Gastrocnemius medialis (tissue), 4 donors: Measurements from ENCODE around the gene TAF1C. TPM values are rescaled to one million over a fixed set of nuclear protein-coding genes. Genes with fewer than 3 reads are reported as not detected.

Experiments used
- ATAC-seq, 2 donors: fragments of 150-250 bp; one replicate each; pipeline ENCODE4 v1.9.1; 2016
- DNase-seq, 2 donors: peaks; one replicate each; pipeline ENCODE4 v3.0.0-alpha.2; 2019
- H3K27ac ChIP-seq, 4 donors: fragments of 200-600 bp; sonication (generic); 1 replicate in 1 of 4; 2 replicates in 3 of 4; pipeline ENCODE4 v1.5.1; 2016 to 2018; ENCODE audit warnings: mild to moderate bottlenecking in 2 of 4, moderate library complexity in 1 of 4
- H3K27me3 ChIP-seq, 3 donors: fragments of 200-600 bp; sonication (generic) in 2 of 3; 1 replicate in 1 of 3; 2 replicates in 2 of 3; pipeline versions ENCODE4 v1.5.1 to v1.6.0; 2016 to 2019; ENCODE audit warnings: mild to moderate bottlenecking in 1 of 3, moderate library complexity in 1 of 3
- H3K36me3 ChIP-seq, 2 donors: fragments of 200-600 bp; sonication (generic) in 1 of 2; one replicate each; pipeline ENCODE4 v1.5.1; 2017 to 2018
- H3K4me1 ChIP-seq, 2 donors: fragments of 200-600 bp; sonication (generic) in 1 of 2; one replicate each; pipeline ENCODE4 v1.5.1; 2016 to 2017; ENCODE audit warnings: mild to moderate bottlenecking in 2 of 2
- H3K4me3 ChIP-seq, 4 donors: fragments of 200-600 bp; sonication (generic) in 3 of 4; 1 replicate in 1 of 4; 2 replicates in 3 of 4; pipeline ENCODE4 v1.5.1; 2016 to 2019; ENCODE audit warnings: mild to moderate bottlenecking in 2 of 4
- H3K9me3 ChIP-seq, 3 donors: fragments of 200-600 bp; sonication (generic) in 2 of 3; 1 replicate in 1 of 3; 2 replicates in 2 of 3; pipeline ENCODE4 v1.5.1; 2016 to 2019
- POLR2A ChIP-seq, 2 donors: fragments of 450-650 bp; IDR thresholded peaks; one replicate each; pipeline ENCODE4 v1.6.1; 2017; ENCODE audit warnings: antibody characterized with exemption in 2 of 2, mild to moderate bottlenecking in 2 of 2, moderate library complexity in 2 of 2
- in situ Hi-C, 4 donors: fragments of 200-750 bp; cut with MboI; loops; one replicate each; pipeline versions ENCODE4 v1.15.0 to v1.8.0; 2017; ENCODE audit warnings: low sequenced_read_pairs in 4 of 4
- intact Hi-C: fragments of 100-400 bp; cut with DNase I; formaldehyde crosslinking; loops from one replicate; pipeline ENCODE4 v1.15.1; 2023; ENCODE audit warnings: low total_unique reads
- total RNA-seq, 4 donors: library from RNA; depleted of rRNA; stranded (reverse); fragments of >200 nt; gene quantifications; one replicate each; pipeline versions ENCODE4 v1.1.0 to v1.2.3, GENCODE V29; 2016
- TF ChIP-seq, protein P1 (sequence below), 5 experiments: fragments of 450-650 bp in 3 of 5; fragments of 200-600 bp in 2 of 5; sonication (generic) in 2 of 5; IDR thresholded peaks in 4 of 5; conservative IDR thresholded peaks in 1 of 5; 1 replicate in 4 of 5; 2 replicates in 1 of 5; pipeline ENCODE4 v1.5.1; 2016 to 2019; ENCODE audit warnings: antibody characterized with exemption in 5 of 5, mild to moderate bottlenecking in 3 of 5, moderate library complexity in 3 of 5

TAF1C gene
- total RNA-seq, 4 donors from 2014 or later: 6.8 to 35.5 (median 12.3) TPM

DNA sequence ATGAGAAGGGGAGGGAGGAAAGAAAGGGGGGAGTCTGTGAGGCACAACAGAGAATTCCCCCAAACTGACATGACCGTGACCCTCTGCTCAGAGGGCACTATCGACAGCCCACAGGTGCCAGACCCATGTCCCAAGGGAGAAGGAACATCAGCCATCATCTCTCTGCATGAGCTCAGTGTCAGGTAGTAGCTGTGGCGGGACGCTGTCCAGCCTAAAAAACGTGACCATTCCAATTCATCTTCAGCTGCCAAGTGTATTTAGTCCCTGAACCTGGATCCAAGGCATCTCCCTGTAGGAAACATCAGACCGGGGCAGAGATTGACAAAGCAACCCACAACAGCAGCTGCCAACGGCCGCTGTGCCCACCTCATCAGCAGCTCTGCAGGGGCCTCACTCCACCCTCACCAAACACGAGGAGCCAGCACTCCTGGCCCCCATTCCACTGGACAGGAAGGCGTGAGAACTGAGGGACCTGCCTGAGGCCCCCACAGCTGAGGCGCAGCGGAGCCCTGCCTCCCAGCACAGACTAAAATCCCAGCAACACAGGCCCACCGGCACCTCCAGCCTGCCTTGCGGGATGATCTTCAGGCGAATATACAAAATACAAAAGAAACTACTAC is 8.6 kb downstream of the TAF1C start:
- H3K9me3 ChIP-seq: no peaks in the 10 kb centered on the region
- intact Hi-C loops: no loop called here
- peaks cover 0 to 5% of the 10 kb centered on the region in 2 donors for H3K4me1 ChIP-seq
- TF ChIP-seq POLR2A (IDR thresholded peaks at IDR 0.05): no peak
- TF ChIP-seq, protein P1, sequence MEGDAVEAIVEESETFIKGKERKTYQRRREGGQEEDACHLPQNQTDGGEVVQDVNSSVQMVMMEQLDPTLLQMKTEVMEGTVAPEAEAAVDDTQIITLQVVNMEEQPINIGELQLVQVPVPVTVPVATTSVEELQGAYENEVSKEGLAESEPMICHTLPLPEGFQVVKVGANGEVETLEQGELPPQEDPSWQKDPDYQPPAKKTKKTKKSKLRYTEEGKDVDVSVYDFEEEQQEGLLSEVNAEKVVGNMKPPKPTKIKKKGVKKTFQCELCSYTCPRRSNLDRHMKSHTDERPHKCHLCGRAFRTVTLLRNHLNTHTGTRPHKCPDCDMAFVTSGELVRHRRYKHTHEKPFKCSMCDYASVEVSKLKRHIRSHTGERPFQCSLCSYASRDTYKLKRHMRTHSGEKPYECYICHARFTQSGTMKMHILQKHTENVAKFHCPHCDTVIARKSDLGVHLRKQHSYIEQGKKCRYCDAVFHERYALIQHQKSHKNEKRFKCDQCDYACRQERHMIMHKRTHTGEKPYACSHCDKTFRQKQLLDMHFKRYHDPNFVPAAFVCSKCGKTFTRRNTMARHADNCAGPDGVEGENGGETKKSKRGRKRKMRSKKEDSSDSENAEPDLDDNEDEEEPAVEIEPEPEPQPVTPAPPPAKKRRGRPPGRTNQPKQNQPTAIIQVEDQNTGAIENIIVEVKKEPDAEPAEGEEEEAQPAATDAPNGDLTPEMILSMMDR (IDR thresholded peaks at IDR 0.05 in 4 of 5, conservative IDR thresholded peaks at IDR 0.05 in 1 of 5): no peak
- peaks cover 0 to 47% of the 10 kb centered on the region in 2 donors for H3K36me3 ChIP-seq
- H3K4me3 ChIP-seq: no peak overlapping the region
- no peaks in the 10 kb centered on the region for H3K27me3 ChIP-seq
- DNase-seq (no peak), ATAC-seq (no peak)
- peak overlapping the region; percentile 61 to 81 (median 70) for H3K27ac ChIP-seq
- in situ Hi-C loops: loop anchor here in 3 of 4 donors (10.0 to 25.0 kb wide), 4 partner anchors 91 to 366 kb away; partner anchors contain the start of genes HSBP1 (in 1 of the 3), NECAB2 (in 1 of the 3) and OSGIN1 (in 1 of the 3)

DNA sequence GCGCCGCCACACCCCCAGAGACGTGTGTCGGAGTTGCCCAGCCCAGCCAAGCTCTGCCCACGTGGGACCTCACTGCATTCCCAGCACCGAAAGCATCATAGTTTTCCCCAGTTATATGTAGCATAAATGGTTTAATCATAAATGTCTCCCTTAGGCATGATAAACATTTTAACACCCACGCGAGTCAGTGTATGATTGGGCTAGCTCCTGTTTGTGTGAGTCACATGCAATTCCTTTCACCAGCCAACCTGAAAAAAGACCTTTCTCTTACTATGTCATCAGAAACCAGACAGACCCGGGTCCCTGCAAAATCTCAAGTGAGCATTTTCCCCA is 9.2 kb downstream of the TAF1C start:
- ATAC-seq (no peak), DNase-seq (no peak)
- Histone ChIP-seq H3K36me3 (peaks cover 0 to 41% of the 10 kb centered on the region in 2 donors), H3K4me3 (no peak overlapping the region), H3K9me3 (no peaks in the 10 kb centered on the region), H3K27ac (peak overlapping the region; percentile 61 to 81 (median 70)), H3K4me1 (peaks cover 0 to 5% of the 10 kb centered on the region in 2 donors), H3K27me3 (no peaks in the 10 kb centered on the region)
- in situ Hi-C loops (loop anchor here in 3 of 4 donors (10.0 to 25.0 kb wide), 4 partner anchors 90 to 365 kb away; partner anchors contain the start of genes HSBP1 (in 1 of the 3), NECAB2 (in 1 of the 3) and OSGIN1 (in 1 of the 3)), intact Hi-C loops (no loop called here)
- TF ChIP-seq, protein P1 (IDR thresholded peaks at IDR 0.05 in 4 of 5, conservative IDR thresholded peaks at IDR 0.05 in 1 of 5): no peak
- no peak for TF ChIP-seq POLR2A (IDR thresholded peaks at IDR 0.05)

DNA sequence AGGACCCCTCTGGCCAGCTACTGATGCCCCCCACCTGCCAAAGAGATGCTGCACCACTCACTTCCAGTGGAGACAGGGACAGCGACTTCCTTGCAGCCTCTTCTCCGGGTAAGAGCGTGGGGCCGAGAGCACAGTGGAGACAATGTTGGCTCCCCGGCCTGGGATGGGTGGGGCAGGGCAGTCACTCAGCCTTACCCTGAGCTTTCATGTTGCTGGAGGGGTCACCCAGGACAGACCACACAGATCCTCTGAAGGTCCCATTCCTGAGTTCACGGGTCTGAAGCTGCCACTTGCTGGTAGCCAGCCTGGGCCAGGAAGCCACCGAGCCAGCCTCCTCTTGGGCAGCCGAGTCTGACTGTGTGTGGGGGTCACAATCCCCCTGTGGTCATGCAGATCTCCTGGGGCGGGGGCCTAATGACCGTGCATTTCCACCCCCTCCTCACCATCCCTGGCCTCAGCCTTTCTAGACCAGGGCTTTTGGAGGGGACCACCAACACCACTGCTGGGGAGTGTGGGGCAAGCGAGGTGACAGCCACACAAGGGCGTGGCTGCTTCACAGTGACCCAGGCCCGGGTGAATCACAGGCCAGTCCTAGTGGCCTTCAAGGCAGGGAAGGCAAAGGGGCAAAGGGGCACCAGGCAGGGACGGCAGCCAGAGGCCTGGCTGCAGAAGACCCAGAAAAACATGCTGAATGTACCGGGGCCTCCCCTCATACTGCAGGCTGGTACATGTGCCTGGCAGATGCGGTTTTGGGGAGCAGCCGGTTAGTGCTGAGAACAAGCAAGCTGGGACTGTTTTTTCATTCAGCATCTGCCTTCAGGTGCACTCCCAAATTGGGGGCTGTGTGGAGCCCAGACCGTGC is 10.4 kb downstream of the TAF1C start:
- intact Hi-C loops: no loop called here
- no peaks in the 10 kb centered on the region for H3K9me3 ChIP-seq
- peaks cover 0 to 5% of the 10 kb centered on the region in 2 donors for H3K4me1 ChIP-seq
- peak overlapping the region; percentile 15 to 81 (median 70) for H3K27ac ChIP-seq
- peaks cover 0 to 29% of the 10 kb centered on the region in 2 donors for H3K36me3 ChIP-seq
- no peaks in the 10 kb centered on the region for H3K27me3 ChIP-seq
- no peak overlapping the region for H3K4me3 ChIP-seq
- TF ChIP-seq, protein P1 (IDR thresholded peaks at IDR 0.05 in 4 of 5, conservative IDR thresholded peaks at IDR 0.05 in 1 of 5): no peak
- no peak for TF ChIP-seq POLR2A (IDR thresholded peaks at IDR 0.05)
- DNase-seq: no peak
- ATAC-seq: no peak
- in situ Hi-C loops: loop anchor here in 3 of 4 donors (10.0 to 25.0 kb wide), 4 partner anchors 89 to 364 kb away; partner anchors contain the start of genes HSBP1 (in 1 of the 3), NECAB2 (in 1 of the 3) and OSGIN1 (in 1 of the 3)

DNA sequence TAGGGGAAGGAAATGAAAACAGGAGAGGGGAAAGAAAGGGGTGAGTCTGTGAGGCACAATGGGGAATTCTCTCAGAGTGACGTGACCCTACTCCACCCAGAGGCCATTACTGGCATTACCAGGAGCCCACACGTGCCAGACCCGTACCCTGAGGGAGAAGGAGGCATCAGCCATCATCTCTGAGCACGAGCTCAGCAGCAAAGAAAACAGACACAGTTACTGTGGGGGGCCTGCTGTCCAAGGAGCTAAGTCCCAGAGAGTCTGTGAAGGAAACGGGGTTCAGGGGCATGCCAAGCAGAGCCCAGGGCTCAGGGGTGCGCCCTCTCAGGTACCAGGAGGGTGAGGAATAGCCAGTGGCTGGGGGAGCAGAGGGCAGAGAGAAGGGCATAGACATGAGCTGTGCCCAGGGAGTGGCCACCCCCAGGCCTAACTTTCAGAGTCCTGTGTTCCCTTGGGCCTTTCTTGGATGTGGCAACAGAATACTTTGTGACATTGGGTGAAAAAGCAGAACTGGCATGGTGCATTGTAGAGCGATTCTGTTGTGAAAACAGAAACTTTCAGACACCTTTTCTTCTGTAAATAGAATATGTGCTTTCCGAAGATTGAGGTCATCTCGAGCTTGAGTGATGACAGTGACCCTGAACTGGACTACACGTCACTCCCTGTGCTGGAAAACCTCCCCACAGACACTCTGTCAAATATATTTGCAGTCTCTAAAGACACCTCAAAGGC is 11.3 kb downstream of the TAF1C start:
- in situ Hi-C loops (loop anchor here in 3 of 4 donors (10.0 to 25.0 kb wide), 4 partner anchors 88 to 363 kb away; partner anchors contain the start of genes HSBP1 (in 1 of the 3), NECAB2 (in 1 of the 3) and OSGIN1 (in 1 of the 3)), intact Hi-C loops (no loop called here)
- TF ChIP-seq, protein P1 (IDR thresholded peaks at IDR 0.05 in 4 of 5, conservative IDR thresholded peaks at IDR 0.05 in 1 of 5): peak; percentile 52 to 82 (median 75)
- no peak for TF ChIP-seq POLR2A (IDR thresholded peaks at IDR 0.05)
- no peaks in the 10 kb centered on the region for H3K9me3 ChIP-seq
- ATAC-seq (peak; percentile 77 to 80), DNase-seq (peak in 1 of 2 donors; percentile 45)
- H3K4me1 ChIP-seq: peaks cover 0 to 5% of the 10 kb centered on the region in 2 donors
- no peak overlapping the region for H3K4me3 ChIP-seq
- peak overlapping the region in 3 of 4 donors; percentile 63 to 81 (median 78) for H3K27ac ChIP-seq
- H3K27me3 ChIP-seq: no peaks in the 10 kb centered on the region
- peaks cover 0 to 20% of the 10 kb centered on the region in 2 donors for H3K36me3 ChIP-seq
